Testis (tissue), 3 donors: ENCODE results near the gene GFRA1. TPM values are rescaled to one million over a fixed set of nuclear protein-coding genes. Genes with fewer than 3 reads are reported as not detected.

Experiments
- DNase-seq: peaks from one replicate; pipeline ENCODE4 v3.0.0-alpha.2; 2019
- H3K27ac ChIP-seq, 2 donors: fragments of 200-600 bp; sonication (generic); one replicate each; pipeline ENCODE4 v1.5.1; 2019
- H3K27me3 ChIP-seq: fragments of 200-600 bp; sonication (generic); one replicate; pipeline ENCODE4 v1.5.1; 2019
- H3K36me3 ChIP-seq: fragments of 200-600 bp; sonication (generic); one replicate; pipeline ENCODE4 v1.5.1; 2017; ENCODE audit warnings: low read depth; ENCODE audit errors: missing control alignments
- H3K4me1 ChIP-seq: fragments of 200-600 bp; sonication (generic); one replicate; pipeline ENCODE4 v1.5.1; 2019
- H3K4me3 ChIP-seq, 2 donors: fragments of 200-600 bp; sonication (generic); one replicate each; pipeline ENCODE4 v1.5.1; 2017 to 2019
- H3K9me3 ChIP-seq: fragments of 200-600 bp; sonication (generic); one replicate; pipeline ENCODE4 v1.5.1; 2017
- POLR2A ChIP-seq: fragments of 450-650 bp; IDR thresholded peaks from one replicate; pipeline ENCODE4 v1.6.1; 2017; ENCODE audit warnings: antibody characterized with exemption, mild to moderate bottlenecking, moderate library complexity
- WGBS, 2 donors: methylation state at CpG; one replicate each; pipeline ENCODE4 v1.1.5; 2018; 5-methylcytosine and 5-hydroxymethylcytosine counted together
- intact Hi-C: fragments of 100-400 bp; cut with DNase I; formaldehyde crosslinking; loops from one replicate; pipeline ENCODE4 v1.15.1; 2023; ENCODE audit warnings: low total_unique reads
- polyA plus RNA-seq: library from polyadenylated mRNA; stranded (reverse); fragments of 350-450 nt; fragmentation: Illumina TruSeq; extraction: RNeasy Lipid Tissue Mini Kit (QIAGEN cat#74804); gene quantifications from one replicate; pipeline ENCODE4 v1.2.3, GENCODE V29; 2014; ENCODE audit warnings: low read depth, low replicate concordance; ENCODE audit not compliant: insufficient read depth
- total RNA-seq, 2 donors: library from RNA; depleted of rRNA; stranded (reverse); fragments of >200 nt; gene quantifications; one replicate each; pipeline ENCODE4 v1.2.3, GENCODE V29; 2016
- TF ChIP-seq, protein P1 (sequence below), 3 experiments: fragments of 450-650 bp in 2 of 3; fragments of 200-600 bp in 1 of 3; sonication (generic) in 1 of 3; IDR thresholded peaks; one replicate each; pipeline ENCODE4 v1.5.1; 2016 to 2019; ENCODE audit warnings: antibody characterized with exemption in 3 of 3, mild to moderate bottlenecking in 2 of 3, moderate library complexity in 1 of 3

Gene GFRA1
- total and polyA plus RNA-seq, 3 donors from 2014 or later = 8.6 to 23.8 (median 17.7) TPM

DNA sequence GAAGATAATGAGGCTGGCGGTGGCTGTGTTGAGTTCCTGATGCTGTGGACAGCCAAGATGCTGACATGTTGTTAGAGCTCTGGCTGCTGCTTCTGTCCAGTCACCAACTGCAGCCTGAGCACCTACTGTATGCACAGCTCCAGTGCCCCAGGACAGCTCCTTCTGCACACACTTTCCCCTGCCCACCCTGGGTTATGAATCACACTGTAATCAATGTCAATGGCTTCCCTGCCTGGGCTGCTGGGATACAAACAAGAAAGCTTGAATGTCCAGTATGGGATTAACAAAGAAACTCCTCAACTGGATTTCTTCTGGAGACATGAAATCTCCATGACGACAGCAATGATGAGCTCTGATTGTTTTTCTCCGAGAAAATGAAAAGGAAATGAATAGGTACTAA, 172.0 kb downstream of the GFRA1 start:
- no peak overlapping the region for H3K4me3 ChIP-seq
- intact Hi-C loops = no loop called here
- no peaks in the 10 kb centered on the region for H3K36me3 ChIP-seq
- no peak overlapping the region for H3K27ac ChIP-seq
- H3K9me3 ChIP-seq = no peaks in the 10 kb centered on the region
- WGBS, 2 donors = 86 to 88% methylated on average over 3 of the region's 3 CpGs
- H3K4me1 ChIP-seq = no peaks in the 10 kb centered on the region
- DNase-seq = no peak
- TF ChIP-seq POLR2A = no peak
- TF ChIP-seq, protein P1, sequence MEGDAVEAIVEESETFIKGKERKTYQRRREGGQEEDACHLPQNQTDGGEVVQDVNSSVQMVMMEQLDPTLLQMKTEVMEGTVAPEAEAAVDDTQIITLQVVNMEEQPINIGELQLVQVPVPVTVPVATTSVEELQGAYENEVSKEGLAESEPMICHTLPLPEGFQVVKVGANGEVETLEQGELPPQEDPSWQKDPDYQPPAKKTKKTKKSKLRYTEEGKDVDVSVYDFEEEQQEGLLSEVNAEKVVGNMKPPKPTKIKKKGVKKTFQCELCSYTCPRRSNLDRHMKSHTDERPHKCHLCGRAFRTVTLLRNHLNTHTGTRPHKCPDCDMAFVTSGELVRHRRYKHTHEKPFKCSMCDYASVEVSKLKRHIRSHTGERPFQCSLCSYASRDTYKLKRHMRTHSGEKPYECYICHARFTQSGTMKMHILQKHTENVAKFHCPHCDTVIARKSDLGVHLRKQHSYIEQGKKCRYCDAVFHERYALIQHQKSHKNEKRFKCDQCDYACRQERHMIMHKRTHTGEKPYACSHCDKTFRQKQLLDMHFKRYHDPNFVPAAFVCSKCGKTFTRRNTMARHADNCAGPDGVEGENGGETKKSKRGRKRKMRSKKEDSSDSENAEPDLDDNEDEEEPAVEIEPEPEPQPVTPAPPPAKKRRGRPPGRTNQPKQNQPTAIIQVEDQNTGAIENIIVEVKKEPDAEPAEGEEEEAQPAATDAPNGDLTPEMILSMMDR (IDR thresholded peaks at IDR 0.05) = no peak
- H3K27me3 ChIP-seq = no peaks in the 10 kb centered on the region

DNA sequence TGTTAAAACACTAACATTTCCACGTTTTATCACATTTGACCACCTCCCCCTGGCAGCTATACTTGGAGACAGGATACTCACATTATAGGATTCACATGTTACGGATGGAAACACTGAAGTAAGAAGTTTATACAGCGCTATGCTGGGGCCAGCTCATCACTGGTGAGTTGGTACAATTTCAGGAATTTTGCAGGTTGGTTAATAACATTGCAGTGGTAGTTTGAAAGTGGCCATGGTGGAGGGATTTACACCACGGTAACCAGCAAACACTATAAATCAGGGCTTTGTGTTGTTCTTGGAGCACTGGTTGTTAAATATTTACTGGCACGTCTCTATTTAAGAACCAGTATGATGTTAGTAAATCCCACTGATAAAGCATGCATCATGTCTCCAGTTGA, 174.0 kb downstream of the GFRA1 start:
- 61 to 66% methylated on average over 5 of the region's 5 CpGs for WGBS, 2 donors
- no peaks in the 10 kb centered on the region for H3K4me1 ChIP-seq
- H3K36me3 ChIP-seq = no peaks in the 10 kb centered on the region
- DNase-seq = no peak
- no peaks in the 10 kb centered on the region for H3K27me3 ChIP-seq
- no peaks in the 10 kb centered on the region for H3K9me3 ChIP-seq
- TF ChIP-seq POLR2A = no peak
- TF ChIP-seq, protein P1 (IDR thresholded peaks at IDR 0.05) = no peak
- no peak overlapping the region for H3K27ac ChIP-seq
- no peak overlapping the region for H3K4me3 ChIP-seq
- intact Hi-C loops = no loop called here

DNA sequence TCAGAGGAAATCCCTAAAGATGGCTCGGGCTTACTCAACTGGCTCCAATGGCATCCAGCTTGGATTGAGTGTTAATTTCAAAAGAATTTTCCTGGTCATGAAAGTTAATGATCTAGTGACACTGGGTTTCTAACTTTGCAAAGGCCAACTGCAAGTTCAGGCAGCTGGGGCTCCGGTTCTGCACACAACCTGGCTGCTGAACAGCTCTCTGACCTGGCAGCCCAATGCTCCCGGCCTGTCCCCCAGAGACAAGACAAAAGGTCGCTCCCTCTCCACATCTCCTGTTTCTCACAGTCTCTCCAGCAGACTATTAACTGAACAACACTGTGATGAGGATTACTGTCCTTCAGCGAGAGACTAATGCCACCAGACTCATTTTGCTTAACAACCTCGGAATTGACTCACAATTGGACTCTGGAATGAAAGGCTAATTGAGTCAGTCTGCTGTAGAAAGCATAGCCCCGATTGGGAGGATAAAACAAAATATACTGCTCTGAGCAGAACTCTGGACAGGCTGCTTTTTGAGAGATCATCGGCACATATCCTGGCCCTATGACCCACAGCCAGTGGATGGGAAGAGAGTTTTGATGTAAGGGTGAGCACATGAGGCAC, 174.5 kb downstream of the GFRA1 start:
- WGBS, 2 donors = 50 to 55% methylated on average over 8 of the region's 8 CpGs

DNA sequence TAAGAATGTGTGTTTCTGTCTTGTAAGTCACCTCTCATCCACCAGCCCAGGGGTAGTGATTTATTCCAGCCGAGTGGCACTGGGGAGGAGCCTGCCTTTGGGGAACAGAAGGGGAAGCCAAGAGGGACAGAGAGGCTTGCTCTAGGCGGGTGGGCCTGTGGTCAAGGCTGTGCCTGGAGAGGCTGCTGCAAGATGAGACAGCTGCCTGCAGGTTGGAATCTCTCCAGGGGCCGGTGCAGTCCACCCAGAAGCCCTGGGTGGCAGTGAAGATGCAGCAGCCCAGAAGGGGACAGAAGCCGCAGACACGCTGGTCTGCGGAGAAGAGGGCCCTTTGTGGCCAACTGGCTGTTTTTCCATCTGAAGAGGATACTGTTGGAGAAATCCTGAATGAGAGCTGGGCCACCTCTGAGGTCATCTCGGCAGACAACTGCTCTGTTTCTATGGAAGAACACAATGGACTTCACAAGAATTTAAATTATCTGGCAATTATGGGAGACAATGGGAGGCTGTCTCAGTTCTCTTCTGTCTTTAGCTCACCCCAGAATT, 175.7 kb downstream of the GFRA1 start:
- no peak for DNase-seq
- Histone ChIP-seq H3K9me3 (no peaks in the 10 kb centered on the region), H3K4me3 (no peak overlapping the region), H3K27me3 (no peaks in the 10 kb centered on the region), H3K27ac (no peak overlapping the region), H3K4me1 (no peaks in the 10 kb centered on the region), H3K36me3 (no peaks in the 10 kb centered on the region)
- no peak for TF ChIP-seq POLR2A
- TF ChIP-seq, protein P1 (IDR thresholded peaks at IDR 0.05) = no peak
- WGBS, 2 donors = 56 to 74% methylated on average over 7 of the region's 7 CpGs
- intact Hi-C loops = no loop called here

More for the DNA sequence above, 174.5 kb downstream of the GFRA1 start:
- no peak overlapping the region for H3K4me3 ChIP-seq
- no peaks in the 10 kb centered on the region for H3K9me3 ChIP-seq
- no peak overlapping the region for H3K27ac ChIP-seq
- intact Hi-C loops = no loop called here
- DNase-seq = no peak
- no peaks in the 10 kb centered on the region for H3K36me3 ChIP-seq
- H3K4me1 ChIP-seq = no peaks in the 10 kb centered on the region
- no peaks in the 10 kb centered on the region for H3K27me3 ChIP-seq
- TF ChIP-seq POLR2A = no peak
- TF ChIP-seq, protein P1 (IDR thresholded peaks at IDR 0.05) = no peak

DNA sequence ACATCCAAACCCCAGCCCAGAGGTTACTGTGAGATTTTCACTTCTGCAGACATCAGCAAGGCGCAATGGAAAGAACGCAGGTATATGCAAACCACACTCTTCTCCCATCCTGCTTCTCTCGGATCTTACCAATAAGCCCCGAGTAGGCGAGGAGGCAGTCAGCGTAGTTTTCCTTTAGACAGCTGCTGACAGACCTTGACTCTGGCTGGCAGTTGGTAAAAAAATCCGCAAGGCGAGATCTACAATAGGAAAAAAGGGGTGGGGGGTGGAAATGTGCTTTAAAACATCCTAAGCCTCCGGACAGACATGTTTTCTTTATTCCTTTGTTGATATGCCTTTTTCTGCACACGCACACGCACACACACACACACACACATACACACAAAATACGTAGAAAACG, 176.5 kb downstream of the GFRA1 start:
- Histone ChIP-seq H3K9me3 (no peaks in the 10 kb centered on the region), H3K4me1 (no peaks in the 10 kb centered on the region), H3K27me3 (no peaks in the 10 kb centered on the region), H3K36me3 (no peaks in the 10 kb centered on the region), H3K27ac (no peak overlapping the region), H3K4me3 (no peak overlapping the region)
- 64 to 70% methylated on average over 13 of the region's 13 CpGs for WGBS, 2 donors
- intact Hi-C loops = no loop called here
- TF ChIP-seq, protein P1 (IDR thresholded peaks at IDR 0.05) = no peak
- TF ChIP-seq POLR2A = no peak
- DNase-seq = no peak
